H1 (cell line): ENCODE measurements around the gene HARS2. TPM values are rescaled to one million over a fixed set of nuclear protein-coding genes. Genes with fewer than 3 reads are reported as not detected.

Experiments
- BRCA1 ChIP-seq: IDR thresholded peaks from 2 replicates; pipeline ENCODE4 v1.6.1; 2012; ENCODE audit warnings: low read depth, low read length, improper control_type of control experiment
- CBX8 ChIP-seq: fragments of 300-800, 300-1000 bp; sonication (generic); IDR thresholded peaks from 2 replicates; pipeline ENCODE4 v1.7.1; 2016; ENCODE audit warnings: low read depth, low read length, borderline replicate concordance
- CHD2 ChIP-seq: IDR thresholded peaks from 2 replicates; pipeline ENCODE4 v1.6.1; 2012; ENCODE audit warnings: low read length, improper control_type of control experiment
- CREB1 ChIP-seq: IDR thresholded peaks from 2 replicates; pipeline ENCODE4 v1.6.1; 2012; ENCODE audit warnings: inconsistent platforms
- EP300 ChIP-seq, 2 experiments: IDR thresholded peaks; 1 replicate in 1 of 2; 2 replicates in 1 of 2; pipeline ENCODE4 v1.6.1; 2011 to 2012; ENCODE audit warnings: low read depth in 2 of 2, low read length in 2 of 2, mild to moderate bottlenecking in 2 of 2, borderline replicate concordance in 1 of 2, inconsistent platforms in 1 of 2, moderate library complexity in 1 of 2
- HDAC2 ChIP-seq, 2 experiments: fragments of 300-600 bp in 1 of 2; sonication (generic) in 1 of 2; IDR thresholded peaks; 2 replicates each; pipeline ENCODE4 v1.6.1; 2011 to 2012; ENCODE audit warnings: low read depth in 2 of 2, low read length in 2 of 2, mild to moderate bottlenecking in 2 of 2, moderate library complexity in 2 of 2, borderline replicate concordance in 1 of 2, inconsistent platforms in 1 of 2
- PHF8 ChIP-seq: fragments of 200-600 bp; sonication (generic); conservative IDR thresholded peaks from 2 replicates; pipeline ENCODE4 v1.7.1; 2012; ENCODE audit warnings: low read depth, mild to moderate bottlenecking, inconsistent platforms, low read length, moderate library complexity
- POLR2AphosphoS5 ChIP-seq: IDR thresholded peaks from 2 replicates; pipeline ENCODE4 v1.6.1; 2011; ENCODE audit warnings: low read depth, low read length
- TCF12 ChIP-seq: IDR thresholded peaks from 2 replicates; pipeline ENCODE4 v1.6.1; 2011; ENCODE audit warnings: low read depth, mild to moderate bottlenecking, low read length
- YY1 ChIP-seq: IDR thresholded peaks from 2 replicates; pipeline ENCODE4 v1.6.1; 2011; ENCODE audit warnings: low read depth, mild to moderate bottlenecking, low read length
- ZNF274 ChIP-seq: IDR thresholded peaks from 2 replicates; pipeline ENCODE4 v1.7.0; 2012; ENCODE audit warnings: low read length, borderline replicate concordance; ENCODE audit errors: extremely low read depth
- polyA plus RNA-seq, 7 experiments: library from polyadenylated mRNA; depleted of rRNA in 3 of 7; stranded (reverse) in 5 of 7; unstranded in 2 of 7; fragments of >200 nt in 5 of 7; fragments of 200-250 nt in 2 of 7; gene quantifications; 1 replicate in 5 of 7; 2 replicates in 1 of 7; 4 replicates in 1 of 7; pipeline versions ENCODE4 v1.2.1 to v1.2.3, GENCODE V29; 2011 to 2013; ENCODE audit warnings: missing spikeins in 2 of 7, mixed read lengths in 2 of 7
- total RNA-seq: library from RNA; stranded (reverse); fragmentation: NEBNext Ultra II Directional; extraction: Animal tissue kit (Norgen Biotek cat#: 25700); gene quantifications from 2 replicates; pipeline ENCODE4 v1.2.1, GENCODE V29; 2021

Gene HARS2
- total and polyA plus RNA-seq, 2 of the 8 experiments (the other 6 are each of a cell fraction or from before 2014, with no cell fraction given), result 16.1 to 23.1 TPM

GRCh38 chr5:140725799-140726471 is 34.7 kb downstream of the HARS2 start (continued):
- no peak for TF ChIP-seq ZNF274
- TF ChIP-seq BRCA1, result no peak
- TF ChIP-seq CHD2, result no peak
- TF ChIP-seq CREB1, result peak; percentile 88
- no peak for TF ChIP-seq HDAC2 (IDR thresholded peaks at IDR 0.05; ENCODE audit: borderline replicate concordance in 1 of 2, low read depth in 2 of 2, low read length in 2 of 2)
- TF ChIP-seq EP300 (IDR thresholded peaks at IDR 0.05; ENCODE audit: borderline replicate concordance in 1 of 2, low read depth in 2 of 2, low read length in 2 of 2), result no peak
- TF ChIP-seq POLR2AphosphoS5, result no peak
- TF ChIP-seq CBX8, result no peak
- no peak for TF ChIP-seq YY1
- TF ChIP-seq PHF8, result no peak
- TF ChIP-seq TCF12, result no peak
